ENCODE measurements around the gene SVEP1. TPM values are rescaled to one million over a fixed set of nuclear protein-coding genes. Genes with fewer than 3 reads are reported as not detected.

The SVEP1 gene
- total RNA-seq, 2 donors from 2014 or later, result 0.11 to 0.13 TPM

DNA sequence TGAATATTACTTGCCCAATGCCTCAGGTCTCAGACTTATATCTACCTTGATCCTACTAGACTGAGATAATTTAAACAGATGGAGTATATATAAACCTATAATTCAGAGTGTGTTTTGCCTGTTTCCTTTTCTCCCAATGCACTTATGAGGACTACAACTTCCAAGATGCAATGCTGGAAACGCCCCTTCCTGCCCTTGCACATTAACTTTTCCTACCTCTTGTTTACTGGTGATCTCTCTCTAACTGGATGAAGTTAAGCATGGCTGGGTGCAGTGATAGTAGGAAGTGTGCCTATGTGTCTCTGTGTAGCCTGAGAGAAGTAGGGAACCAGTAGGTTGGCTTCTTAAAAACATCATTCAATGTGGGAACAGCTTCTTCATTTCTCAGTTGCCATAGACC is 115.2 kb downstream of the SVEP1 start:
- no peaks in the 10 kb centered on the region for H3K36me3 Mint-ChIP-seq (ENCODE audit: low read depth)
- no peak for ATAC-seq (replicated peaks)
- no peaks in the 10 kb centered on the region for H3K9me3 Mint-ChIP-seq

GRCh38 chr9:110463499-110463898 is 116.0 kb downstream of the SVEP1 start:
- no peaks in the 10 kb centered on the region for H3K27me3 Mint-ChIP-seq
- no peaks in the 10 kb centered on the region for H3K9me3 Mint-ChIP-seq
- H3K27ac Mint-ChIP-seq, result no peak overlapping the region
- no peaks in the 10 kb centered on the region for H3K4me1 Mint-ChIP-seq
- H3K36me3 Mint-ChIP-seq (ENCODE audit: low read depth), result no peaks in the 10 kb centered on the region
- H3K4me3 Mint-ChIP-seq, result no peak overlapping the region
- ATAC-seq (replicated peaks), result no peak

More for the DNA sequence above, 115.2 kb downstream of the SVEP1 start:
- H3K27me3 Mint-ChIP-seq, result no peaks in the 10 kb centered on the region
- H3K4me1 Mint-ChIP-seq, result no peaks in the 10 kb centered on the region
- H3K4me3 Mint-ChIP-seq, result no peak overlapping the region
- no peak overlapping the region for H3K27ac Mint-ChIP-seq

- no peak for ATAC-seq (replicated peaks)
- no peak overlapping the region for H3K27ac Mint-ChIP-seq
These were observed 122.3 kb downstream of the SVEP1 start for GRCh38 chr9:110457245-110457644.

GRCh38 chr9:110456681-110457080 is 122.9 kb downstream of the SVEP1 start:
- no peak overlapping the region for H3K27ac Mint-ChIP-seq
- H3K36me3 Mint-ChIP-seq (ENCODE audit: low read depth), result no peaks in the 10 kb centered on the region
- no peaks in the 10 kb centered on the region for H3K27me3 Mint-ChIP-seq
- no peak overlapping the region for H3K4me3 Mint-ChIP-seq
- ATAC-seq (replicated peaks), result no peak
- H3K4me1 Mint-ChIP-seq, result no peaks in the 10 kb centered on the region
- no peaks in the 10 kb centered on the region for H3K9me3 Mint-ChIP-seq

More at GRCh38 chr9:110457245-110457644, 122.3 kb downstream of the SVEP1 start:
- Mint-ChIP-seq H3K4me1 (no peaks in the 10 kb centered on the region), H3K9me3 (no peaks in the 10 kb centered on the region), H3K36me3 (ENCODE audit: low read depth) (no peaks in the 10 kb centered on the region), H3K27me3 (no peaks in the 10 kb centered on the region), H3K4me3 (no peak overlapping the region)

- H3K27me3 Mint-ChIP-seq, result peaks cover under 1% of the 10 kb centered on the region
- no peaks in the 10 kb centered on the region for H3K9me3 Mint-ChIP-seq
- no peaks in the 10 kb centered on the region for H3K36me3 Mint-ChIP-seq (ENCODE audit: low read depth)
- H3K4me1 Mint-ChIP-seq, result no peaks in the 10 kb centered on the region
- no peak for ATAC-seq (replicated peaks)
- H3K27ac Mint-ChIP-seq, result no peak overlapping the region
- no peak overlapping the region for H3K4me3 Mint-ChIP-seq
These were observed 123.7 kb downstream of the SVEP1 start for GRCh38 chr9:110455860-110456259.

- Mint-ChIP-seq H3K4me1 (no peaks in the 10 kb centered on the region), H3K4me3 (no peak overlapping the region), H3K9me3 (no peaks in the 10 kb centered on the region), H3K27me3 (peaks cover 3% of the 10 kb centered on the region), H3K36me3 (ENCODE audit: low read depth) (no peaks in the 10 kb centered on the region), H3K27ac (no peak overlapping the region)
- no peak for ATAC-seq (replicated peaks)
These were observed 127.2 kb downstream of the SVEP1 start for GRCh38 chr9:110452227-110452801.

GRCh38 chr9:110451726-110452125 is 127.8 kb downstream of the SVEP1 start:
- no peaks in the 10 kb centered on the region for H3K9me3 Mint-ChIP-seq
- H3K36me3 Mint-ChIP-seq (ENCODE audit: low read depth), result no peaks in the 10 kb centered on the region
- H3K27ac Mint-ChIP-seq, result no peak overlapping the region
- ATAC-seq (replicated peaks), result no peak
- H3K4me1 Mint-ChIP-seq, result no peaks in the 10 kb centered on the region
- peaks cover 3% of the 10 kb centered on the region for H3K27me3 Mint-ChIP-seq
- H3K4me3 Mint-ChIP-seq, result no peak overlapping the region

GRCh38 chr9:110447476-110447875 is 132.1 kb downstream of the SVEP1 start:
- no peak for ATAC-seq (replicated peaks)
- no peaks in the 10 kb centered on the region for H3K9me3 Mint-ChIP-seq
- H3K4me3 Mint-ChIP-seq, result no peak overlapping the region
- H3K27me3 Mint-ChIP-seq, result peaks cover 3% of the 10 kb centered on the region
- no peaks in the 10 kb centered on the region for H3K4me1 Mint-ChIP-seq
- H3K27ac Mint-ChIP-seq, result no peak overlapping the region
- H3K36me3 Mint-ChIP-seq (ENCODE audit: low read depth), result no peaks in the 10 kb centered on the region

- Mint-ChIP-seq H3K36me3 (ENCODE audit: low read depth) (no peaks in the 10 kb centered on the region), H3K27me3 (peaks cover 7% of the 10 kb centered on the region), H3K9me3 (no peaks in the 10 kb centered on the region), H3K4me1 (no peaks in the 10 kb centered on the region), H3K27ac (no peak overlapping the region), H3K4me3 (no peak overlapping the region)
- ATAC-seq (replicated peaks), result no peak
These were observed 133.4 kb downstream of the SVEP1 start for GRCh38 chr9:110446171-110446570.

DNA sequence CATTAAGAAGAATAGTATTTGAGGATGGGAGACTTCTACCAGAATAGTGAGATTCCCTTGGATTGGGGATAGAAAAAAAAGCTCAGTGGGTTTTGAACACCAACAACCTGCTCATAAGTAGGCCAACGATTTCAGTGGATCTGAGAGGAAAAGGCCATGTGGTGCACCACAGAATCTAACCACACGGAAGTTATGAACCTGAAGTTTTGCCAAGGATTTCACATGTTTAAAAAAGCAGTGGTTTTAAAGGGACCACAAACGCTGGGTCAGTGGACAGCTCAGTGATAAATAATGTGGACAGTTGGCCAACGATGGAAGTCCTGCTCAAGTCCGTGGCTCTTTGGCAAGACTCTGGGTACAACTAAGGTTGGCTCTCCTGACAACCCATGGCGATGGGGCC is 134.6 kb downstream of the SVEP1 start:
- no peaks in the 10 kb centered on the region for H3K9me3 Mint-ChIP-seq
- H3K27me3 Mint-ChIP-seq, result peaks cover 8% of the 10 kb centered on the region
- ATAC-seq (replicated peaks), result no peak
- no peaks in the 10 kb centered on the region for H3K36me3 Mint-ChIP-seq (ENCODE audit: low read depth)
- no peaks in the 10 kb centered on the region for H3K4me1 Mint-ChIP-seq
- no peak overlapping the region for H3K4me3 Mint-ChIP-seq
- H3K27ac Mint-ChIP-seq, result no peak overlapping the region

GRCh38 chr9:110443866-110444220 is 135.7 kb downstream of the SVEP1 start:
- H3K27ac Mint-ChIP-seq, result no peak overlapping the region
- ATAC-seq (replicated peaks), result no peak
- H3K4me1 Mint-ChIP-seq, result no peaks in the 10 kb centered on the region
- peaks cover 8% of the 10 kb centered on the region for H3K27me3 Mint-ChIP-seq
- no peaks in the 10 kb centered on the region for H3K9me3 Mint-ChIP-seq
- H3K36me3 Mint-ChIP-seq (ENCODE audit: low read depth), result no peaks in the 10 kb centered on the region
- H3K4me3 Mint-ChIP-seq, result no peak overlapping the region

DNA sequence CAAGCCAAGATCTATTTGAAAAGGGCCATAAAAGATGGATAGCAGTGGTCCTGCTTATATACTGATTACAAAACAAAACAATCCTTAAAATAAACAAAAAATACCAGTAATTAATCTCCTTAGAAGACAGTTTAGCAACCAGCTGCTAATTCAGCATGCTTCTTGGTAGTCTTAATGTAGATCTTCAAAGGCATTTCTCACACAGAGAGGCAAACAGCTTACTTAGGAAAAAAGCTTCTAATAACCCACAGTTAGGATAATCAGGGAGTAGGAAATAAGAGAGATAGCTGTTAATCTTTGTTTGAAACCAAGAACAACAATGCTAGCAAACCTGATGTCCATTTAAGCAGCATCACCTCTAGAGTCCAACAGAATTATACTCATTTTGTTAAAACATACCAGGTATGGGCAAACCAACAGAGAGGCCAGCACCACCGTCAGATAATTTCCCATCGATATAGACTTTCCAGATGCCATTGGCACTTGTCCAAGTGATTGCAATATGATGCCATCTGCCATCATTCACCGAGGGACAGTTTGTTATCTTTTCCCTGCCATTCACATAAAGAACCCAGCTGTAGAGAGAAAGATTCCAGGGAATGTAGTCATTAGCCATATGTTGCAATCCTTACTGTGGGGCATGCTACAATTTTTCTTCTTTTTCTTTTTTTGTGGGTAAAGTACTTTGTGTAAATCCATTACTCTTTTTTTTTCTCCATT is 136.2 kb downstream of the SVEP1 start:
- Mint-ChIP-seq H3K27me3 (peaks cover 8% of the 10 kb centered on the region), H3K27ac (no peak overlapping the region), H3K36me3 (ENCODE audit: low read depth) (no peaks in the 10 kb centered on the region), H3K4me1 (no peaks in the 10 kb centered on the region), H3K9me3 (no peaks in the 10 kb centered on the region), H3K4me3 (no peak overlapping the region)
- ATAC-seq (replicated peaks), result no peak

- H3K4me3 Mint-ChIP-seq, result no peak overlapping the region
- ATAC-seq (replicated peaks), result no peak
- no peaks in the 10 kb centered on the region for H3K36me3 Mint-ChIP-seq (ENCODE audit: low read depth)
- H3K9me3 Mint-ChIP-seq, result no peaks in the 10 kb centered on the region
- peaks cover 8% of the 10 kb centered on the region for H3K27me3 Mint-ChIP-seq
- no peak overlapping the region for H3K27ac Mint-ChIP-seq
- no peaks in the 10 kb centered on the region for H3K4me1 Mint-ChIP-seq
These were observed 138.7 kb downstream of the SVEP1 start for GRCh38 chr9:110440796-110441195.

GRCh38 chr9:110440172-110440571 is 139.4 kb downstream of the SVEP1 start:
- Mint-ChIP-seq H3K9me3 (no peaks in the 10 kb centered on the region), H3K4me1 (no peaks in the 10 kb centered on the region), H3K27me3 (peaks cover 8% of the 10 kb centered on the region), H3K4me3 (no peak overlapping the region), H3K36me3 (ENCODE audit: low read depth) (no peaks in the 10 kb centered on the region), H3K27ac (no peak overlapping the region)
- ATAC-seq (replicated peaks), result no peak

DNA sequence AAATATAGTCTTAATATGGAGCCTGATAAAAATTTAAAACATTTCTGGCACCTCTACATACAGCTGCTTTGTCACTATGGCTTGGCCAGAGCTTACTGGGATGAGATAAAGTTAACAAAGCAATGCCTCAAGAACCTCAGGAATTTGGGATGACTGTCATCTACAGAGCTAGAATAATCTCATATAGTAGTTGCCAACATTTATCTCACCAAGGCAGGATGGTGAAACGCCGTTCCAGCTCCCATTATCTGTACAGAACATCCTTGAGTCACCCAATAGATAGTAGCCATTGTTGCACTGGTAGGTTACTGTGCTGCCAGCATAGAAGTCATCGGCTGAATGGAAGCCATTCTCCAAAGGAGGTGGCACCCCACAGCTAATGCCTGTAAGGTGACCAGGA is 147.3 kb downstream of the SVEP1 start:
- no peaks in the 10 kb centered on the region for H3K4me1 Mint-ChIP-seq
- H3K27ac Mint-ChIP-seq, result no peak overlapping the region
- no peaks in the 10 kb centered on the region for H3K27me3 Mint-ChIP-seq
- no peak overlapping the region for H3K4me3 Mint-ChIP-seq
- no peaks in the 10 kb centered on the region for H3K36me3 Mint-ChIP-seq (ENCODE audit: low read depth)
- no peak for ATAC-seq (replicated peaks)
- H3K9me3 Mint-ChIP-seq, result no peaks in the 10 kb centered on the region
